A549 (cell line): ENCODE measurements around the gene EFEMP1. TPM values are rescaled to one million over a fixed set of nuclear protein-coding genes. Genes with fewer than 3 reads are reported as not detected.
A peak's percentile ranks its signal among the peaks of the same experiment; 100 is the strongest.

ENCODE experiments used
- ATAC-seq, 2 experiments: fragments of 200-7000 bp in 1 of 2; fragments of >200 bp in 1 of 2; cut with Nextera tagmentation in 1 of 2; cut with Tn5 transposase in 1 of 2; 3 replicates each; pipeline versions ENCODE4 v1.8.0 to v1.9.1; 2018 to 2020; ENCODE audit warnings: mild to moderate bottlenecking in 1 of 2, moderate library complexity in 1 of 2
- CTCF ChIA-PET: fragments of 300-600 bp; sonication (Branson Sonifier 250); formaldehyde crosslinking; extraction: SDS; loops from one replicate; lab custom pipeline; 2021; ENCODE audit warnings: antibody characterized with exemption, inconsistent platforms; lab: Yijun Ruan, JAX
- POLR2A ChIA-PET: fragments of 350-600 bp; formaldehyde crosslinking; extraction: SDS; loops from one replicate; lab custom pipeline; 2021; ENCODE audit warnings: antibody characterized with exemption, inconsistent platforms; lab: Yijun Ruan, JAX
- DNase-seq, 2 experiments: peaks; one replicate each; pipeline versions ENCODE4 v3.0.0 to v3.0.0-alpha.2; 2011 to 2016; ENCODE audit warnings: low read depth in 1 of 2, low spot score in 1 of 2
- FAIRE-seq: peaks from 2 replicates; lab custom pipeline; 2011; peaks lifted over from hg19 to GRCh38; lab: Jason Lieb, UNC
- H3K27ac ChIP-seq, 2 experiments: fragments of >200 bp; sonication (Bioruptor Twin); formaldehyde crosslinking; 3 replicates each; pipeline ENCODE4 v1.5.1; 2016 to 2017
- H3K4me1 ChIP-seq: fragments of >200 bp; sonication (Bioruptor Twin); formaldehyde crosslinking; 3 replicates; pipeline ENCODE4 v1.6.1; 2016
- H3K4me2 ChIP-seq: fragments of >200 bp; sonication (Bioruptor Twin); formaldehyde crosslinking; 3 replicates; pipeline ENCODE4 v1.6.1; 2016
- H3K4me3 ChIP-seq: fragments of >200 bp; sonication (Bioruptor Twin); formaldehyde crosslinking; 3 replicates; pipeline ENCODE4 v1.5.1; 2016
- H3K9me3 ChIP-seq: fragments of >200 bp; sonication (Bioruptor Twin); formaldehyde crosslinking; 3 replicates; pipeline ENCODE4 v1.6.1; 2016
- CBX2 ChIP-seq: fragments of 200-600 bp; sonication (generic); IDR thresholded peaks from 2 replicates; pipeline ENCODE4 v1.6.1; 2016; ENCODE audit warnings: low read depth, mild to moderate bottlenecking, borderline replicate concordance
- CEBPB ChIP-seq, 2 experiments: fragments of >200 bp in 1 of 2; sonication (Bioruptor Twin) in 1 of 2; formaldehyde crosslinking in 1 of 2; IDR thresholded peaks; 2 replicates each; pipeline ENCODE4 v1.6.1; 2012 to 2016
- CHD2 ChIP-seq: fragments of 150-350 bp; IDR thresholded peaks from 2 replicates; pipeline ENCODE4 v1.6.1; 2014; ENCODE audit warnings: low read length; ENCODE audit not compliant: partially characterized antibody
- CHD4 ChIP-seq: fragments of 200-600 bp; sonication (generic); IDR thresholded peaks from 2 replicates; pipeline ENCODE4 v1.6.1; 2016; ENCODE audit warnings: antibody characterized with exemption, mild to moderate bottlenecking, borderline replicate concordance
- E2F6 ChIP-seq: IDR thresholded peaks from 2 replicates; pipeline ENCODE4 v1.6.1; 2012; ENCODE audit warnings: low read depth, borderline replicate concordance
- EHMT2 ChIP-seq: fragments of 200-600 bp; sonication (generic); IDR thresholded peaks from 2 replicates; pipeline ENCODE4 v1.6.1; 2016; ENCODE audit warnings: antibody characterized with exemption, low read depth, mild to moderate bottlenecking, moderate library complexity
- FOSB ChIP-seq: fragments of 250-450 bp; sonication (Bioruptor Pico); IDR thresholded peaks from 2 replicates; pipeline ENCODE4 v1.5.0; 2020; ENCODE audit warnings: mild to moderate bottlenecking, moderate library complexity
- FOSL2 ChIP-seq, 2 experiments: fragments of 450-650 bp in 1 of 2; fragments of >200 bp in 1 of 2; sonication (Bioruptor Twin) in 1 of 2; formaldehyde crosslinking; IDR thresholded peaks; 2 replicates each; pipeline versions ENCODE4 v1.5.0 to v1.6.1; 2016 to 2020; ENCODE audit warnings: mild to moderate bottlenecking in 1 of 2, moderate library complexity in 1 of 2
- FOXS1 ChIP-seq: fragments of 250-450 bp; sonication (Bioruptor Pico); IDR thresholded peaks from 2 replicates; pipeline ENCODE4 v1.5.0; 2020; ENCODE audit warnings: mild to moderate bottlenecking, moderate library complexity
- HDAC2 ChIP-seq: fragments of 200-600 bp; sonication (generic); IDR thresholded peaks from 2 replicates; pipeline ENCODE4 v1.6.1; 2016
- HES2 ChIP-seq: fragments of >200 bp; sonication (Bioruptor Twin); formaldehyde crosslinking; IDR thresholded peaks from 2 replicates; pipeline ENCODE4 v1.6.1; 2016
- HMGXB4 ChIP-seq: fragments of 250-450 bp; sonication (Bioruptor Pico); IDR thresholded peaks from 2 replicates; pipeline ENCODE4 v1.5.0; 2021; ENCODE audit warnings: mild to moderate bottlenecking, moderate library complexity, borderline replicate concordance
- HOXA7 ChIP-seq: fragments of 250-450 bp; sonication (Bioruptor Pico); IDR thresholded peaks from 2 replicates; pipeline ENCODE4 v1.5.0; 2020; ENCODE audit warnings: mild to moderate bottlenecking, moderate library complexity
- JUNB ChIP-seq: fragments of >200 bp; sonication (Bioruptor Twin); formaldehyde crosslinking; IDR thresholded peaks from 2 replicates; pipeline ENCODE4 v1.6.1; 2016
- KDM5A ChIP-seq: fragments of 200-600 bp; sonication (generic); IDR thresholded peaks from 2 replicates; pipeline ENCODE4 v1.6.1; 2016; ENCODE audit warnings: antibody characterized with exemption, mild to moderate bottlenecking
- MYC ChIP-seq: IDR thresholded peaks from 2 replicates; pipeline ENCODE4 v1.6.1; 2012; ENCODE audit warnings: mild to moderate bottlenecking, inconsistent platforms, low read length, improper control_type of control experiment, borderline replicate concordance
- PBX3 ChIP-seq: IDR thresholded peaks from 2 replicates; pipeline ENCODE4 v1.6.1; 2012
- PHF8 ChIP-seq: fragments of 200-600 bp; sonication (generic); IDR thresholded peaks from 2 replicates; pipeline ENCODE4 v1.6.1; 2016; ENCODE audit warnings: low read depth, mild to moderate bottlenecking, antibody characterized with exemption, moderate library complexity, borderline replicate concordance
- POLR2A ChIP-seq: IDR thresholded peaks from 2 replicates; pipeline ENCODE4 v1.6.1; 2012; ENCODE audit warnings: mild to moderate bottlenecking, low read length
- RCOR1 ChIP-seq: fragments of 150-350 bp; IDR thresholded peaks from 2 replicates; pipeline ENCODE4 v1.6.1; 2014; ENCODE audit warnings: antibody characterized with exemption, low read length, low read depth
- RNF2 ChIP-seq: fragments of 200-600 bp; sonication (generic); IDR thresholded peaks from 2 replicates; pipeline ENCODE4 v1.6.1; 2016; ENCODE audit warnings: low read depth, mild to moderate bottlenecking, antibody characterized with exemption, moderate library complexity, borderline replicate concordance
- SMC3 ChIP-seq: fragments of >200 bp; sonication (Bioruptor Twin); formaldehyde crosslinking; IDR thresholded peaks from 3 replicates; pipeline ENCODE4 v1.6.1; 2018; ENCODE audit warnings: inconsistent platforms
- SREBF2 ChIP-seq: fragments of 450-650 bp; IDR thresholded peaks from 2 replicates; pipeline ENCODE4 v1.6.1; 2014; ENCODE audit warnings: mild to moderate bottlenecking, moderate library complexity
- TFCP2L1 ChIP-seq: fragments of 250-450 bp; sonication (Bioruptor Pico); IDR thresholded peaks from 2 replicates; pipeline ENCODE4 v1.5.0; 2021; ENCODE audit warnings: mild to moderate bottlenecking
- ZFP36 ChIP-seq: fragments of 450-650 bp; IDR thresholded peaks from 2 replicates; pipeline ENCODE4 v1.6.1; 2014; ENCODE audit warnings: borderline replicate concordance; ENCODE audit not compliant: partially characterized antibody
- WGBS: methylation state at CpG from one replicate; pipeline ENCODE4 v1.1.6; 2017; ENCODE audit errors: missing lambda C conversion rate; 5-methylcytosine and 5-hydroxymethylcytosine counted together
- polyA plus RNA-seq, 4 experiments: library from polyadenylated mRNA; depleted of rRNA in 3 of 4; stranded (reverse); fragments of >200 nt; fragmentation: RNase III in 1 of 4; extraction: RNeasy Plus Mini Kit Qiagen cat#74134 plus additional on column Dnase treatment in 1 of 4; gene quantifications; 2 replicates in 3 of 4; 3 replicates in 1 of 4; pipeline ENCODE4 v1.2.3, GENCODE V29; 2011 to 2017

The EFEMP1 gene
- polyA plus RNA-seq, 2 of the 4 experiments (the other 2 are of a cell fraction): 48.5 to 59.2 TPM

- Histone ChIP-seq H3K4me1 (peaks cover 4% of the 10 kb centered on the region; the same call in 1 of the 3 replicates), H3K4me2 (no peak overlapping the region), H3K4me3 (no peak overlapping the region), H3K9me3 (no peaks in the 10 kb centered on the region)
- ATAC-seq (no peak), FAIRE-seq (peak; percentile 46)
- WGBS: 68% methylated on average over 1 of the region's 1 CpG
- CTCF ChIA-PET: interaction anchor here (1.0 to 1.6 kb wide), 5 partner anchors 17 to 171 kb away, joined by 3 to 7 read pairs (median 5); no protein-coding TSS in a partner anchor
- no peak for TF ChIP-seq PHF8
- no peak for TF ChIP-seq HDAC2
- TF ChIP-seq, all 56 proteins: peak for 0
- POLR2A ChIA-PET: interaction anchor here (0.6 kb wide), 1 partner anchor 80 kb away, joined by 4 read pairs; no protein-coding TSS in a partner anchor
- DNase-seq: no peak
- H3K27ac ChIP-seq: 0 out of 6 replicates have a peak overlapping the region, but pooled peaks of 1 of the 2 experiments have one; percentile 14
These were observed 19.9 kb upstream of the EFEMP1 start for GRCh38 chr2:55943466-55943865.

GRCh38 chr2:55936351-55936750, 12.8 kb upstream of the EFEMP1 start:
- FAIRE-seq: no peak
- POLR2A ChIA-PET: no interaction called here
- H3K4me1 ChIP-seq: no peaks in the 10 kb centered on the region
- DNase-seq: no peak
- ATAC-seq: no peak
- CTCF ChIA-PET: interaction anchor here (0.7 kb wide), 1 partner anchor 25 kb away, joined by 3 read pairs; no protein-coding TSS in a partner anchor
- TF ChIP-seq SREBF2: no peak
- no peak for TF ChIP-seq FOXS1 (CRISPR knock-in tag)
- no peak for TF ChIP-seq RCOR1
- no peak for TF ChIP-seq CHD2
- no peak for TF ChIP-seq HMGXB4
- no peak overlapping the region for H3K4me3 ChIP-seq
- no peak overlapping the region for H3K27ac ChIP-seq
- no peaks in the 10 kb centered on the region for H3K9me3 ChIP-seq
- 51% methylated on average over 3 of the region's 3 CpGs for WGBS
- H3K4me2 ChIP-seq: no peak overlapping the region

GRCh38 chr2:55934337-55934736, 10.8 kb upstream of the EFEMP1 start:
- no peak overlapping the region for H3K4me3 ChIP-seq
- FAIRE-seq: no peak
- no peak for ATAC-seq
- H3K9me3 ChIP-seq: no peaks in the 10 kb centered on the region
- CTCF ChIA-PET: interaction anchor here (0.8 to 2.4 kb wide), 3 partner anchors 17 to 27 kb away, joined by 3 to 8 read pairs (median 3); no protein-coding TSS in a partner anchor
- H3K27ac ChIP-seq: no peak overlapping the region
- POLR2A ChIA-PET: no interaction called here
- H3K4me1 ChIP-seq: no peaks in the 10 kb centered on the region
- 56% methylated on average over 2 of the region's 2 CpGs for WGBS
- no peak for DNase-seq
- TF ChIP-seq CHD2: no peak
- no peak for TF ChIP-seq JUNB
- no peak for TF ChIP-seq TFCP2L1 (CRISPR knock-in tag)
- TF ChIP-seq POLR2A: no peak
- TF ChIP-seq HES2: no peak
- no peak for TF ChIP-seq MYC
- TF ChIP-seq RNF2: no peak
- no peak for TF ChIP-seq FOXS1 (CRISPR knock-in tag)
- no peak for TF ChIP-seq CEBPB (IDR thresholded peaks at IDR 0.05)
- no peak for TF ChIP-seq FOSB (CRISPR knock-in tag)
- TF ChIP-seq FOSL2 (IDR thresholded peaks at IDR 0.05): no peak
- no peak for TF ChIP-seq FOSL2 (CRISPR knock-in tag; IDR thresholded peaks at IDR 0.05)
- TF ChIP-seq EHMT2: no peak
- H3K4me2 ChIP-seq: no peak overlapping the region

- CTCF ChIA-PET: interaction anchor here (1.0 to 2.4 kb wide), 2 partner anchors 29 to 52 kb away, joined by 3 to 8 read pairs; no protein-coding TSS in a partner anchor
- TF ChIP-seq HMGXB4 (no peak), SMC3 (no peak), CHD4 (no peak), PBX3 (no peak), ZFP36 (no peak), E2F6 (no peak), HOXA7 (CRISPR knock-in tag) (no peak), CBX2 (no peak), KDM5A (no peak), FOSB (CRISPR knock-in tag) (no peak), RCOR1 (no peak)
These were observed 9.3 kb upstream of the EFEMP1 start for GRCh38 chr2:55932843-55933242.

More at GRCh38 chr2:55932843-55933242, 9.3 kb upstream of the EFEMP1 start:
- Histone ChIP-seq H3K4me2 (no peak overlapping the region), H3K9me3 (no peaks in the 10 kb centered on the region), H3K4me1 (no peaks in the 10 kb centered on the region), H3K4me3 (no peak overlapping the region), H3K27ac (no peak overlapping the region)
- DNase-seq: no peak
- no peak for ATAC-seq
- 79% methylated on average over 3 of the region's 3 CpGs for WGBS
- POLR2A ChIA-PET: interaction anchor here (0.8 kb wide), 1 partner anchor 9 kb away, joined by 3 read pairs; the partner anchor contains the start of gene EFEMP1
- no peak for FAIRE-seq
